ENCODE results near the gene TPSD1.

TPSD1 gene

GRCh38 chr16:1275791-1276579 lies 20.1 kb downstream of the TPSD1 start:
- DNase-seq, result no peak
- TF ChIP-seq GATA1 (IDR thresholded peaks at IDR 0.05; ENCODE audit: low read depth, low read length) (no peak), POLR2A (IDR thresholded peaks at IDR 0.05; ENCODE audit: low read length) (no peak)

- no peak for TF ChIP-seq GATA1 (IDR thresholded peaks at IDR 0.05; ENCODE audit: low read depth, low read length)
- no peak for TF ChIP-seq POLR2A (IDR thresholded peaks at IDR 0.05; ENCODE audit: low read length)
- DNase-seq, result no peak
Measured at GRCh38 chr16:1276580-1276878, 20.7 kb downstream of the TPSD1 start.

- TF ChIP-seq POLR2A (IDR thresholded peaks at IDR 0.05; ENCODE audit: low read length), result no peak
- DNase-seq, result no peak
Measured at GRCh38 chr16:1277151-1277598, 21.3 kb downstream of the TPSD1 start.

GRCh38 chr16:1277617-1278282 lies 21.9 kb downstream of the TPSD1 start:
- TF ChIP-seq GATA1 (IDR thresholded peaks at IDR 0.05; ENCODE audit: low read depth, low read length), result no peak
- TF ChIP-seq POLR2A (IDR thresholded peaks at IDR 0.05; ENCODE audit: low read length), result no peak
- no peak for DNase-seq

GRCh38 chr16:1278477-1278876 lies 22.6 kb downstream of the TPSD1 start:
- no peak for TF ChIP-seq GATA1 (IDR thresholded peaks at IDR 0.05; ENCODE audit: low read depth, low read length)
- no peak for TF ChIP-seq POLR2A (IDR thresholded peaks at IDR 0.05; ENCODE audit: low read length)
- no peak for DNase-seq

GRCh38 chr16:1279081-1279944 lies 23.4 kb downstream of the TPSD1 start:
- no peak for TF ChIP-seq GATA1 (IDR thresholded peaks at IDR 0.05; ENCODE audit: low read depth, low read length)
- TF ChIP-seq POLR2A (IDR thresholded peaks at IDR 0.05; ENCODE audit: low read length), result no peak
- no peak for DNase-seq

- TF ChIP-seq GATA1 (IDR thresholded peaks at IDR 0.05; ENCODE audit: low read depth, low read length), result no peak
- no peak for TF ChIP-seq POLR2A (IDR thresholded peaks at IDR 0.05; ENCODE audit: low read length)
- no peak for DNase-seq
Measured at GRCh38 chr16:1279945-1280589, 24.2 kb downstream of the TPSD1 start.

- TF ChIP-seq GATA1 (IDR thresholded peaks at IDR 0.05; ENCODE audit: low read depth, low read length) (no peak), POLR2A (IDR thresholded peaks at IDR 0.05; ENCODE audit: low read length) (no peak)
Measured at GRCh38 chr16:1280783-1281182, 24.9 kb downstream of the TPSD1 start.

GRCh38 chr16:1281517-1281916 lies 25.6 kb downstream of the TPSD1 start:
- no peak for DNase-seq
- TF ChIP-seq GATA1 (IDR thresholded peaks at IDR 0.05; ENCODE audit: low read depth, low read length), result no peak
- TF ChIP-seq POLR2A (IDR thresholded peaks at IDR 0.05; ENCODE audit: low read length), result no peak

More at GRCh38 chr16:1280783-1281182, 24.9 kb downstream of the TPSD1 start:
- DNase-seq, result no peak

GRCh38 chr16:1282324-1282973 lies 26.6 kb downstream of the TPSD1 start:
- no peak for DNase-seq
- no peak for TF ChIP-seq POLR2A (IDR thresholded peaks at IDR 0.05; ENCODE audit: low read length)
- no peak for TF ChIP-seq GATA1 (IDR thresholded peaks at IDR 0.05; ENCODE audit: low read depth, low read length)

GRCh38 chr16:1283296-1283695 lies 27.4 kb downstream of the TPSD1 start:
- DNase-seq, result no peak
- no peak for TF ChIP-seq GATA1 (IDR thresholded peaks at IDR 0.05; ENCODE audit: low read depth, low read length)
- TF ChIP-seq POLR2A (IDR thresholded peaks at IDR 0.05; ENCODE audit: low read length), result no peak

GRCh38 chr16:1283996-1284616 lies 28.2 kb downstream of the TPSD1 start:
- no peak for DNase-seq
- no peak for TF ChIP-seq GATA1 (IDR thresholded peaks at IDR 0.05; ENCODE audit: low read depth, low read length)
- TF ChIP-seq POLR2A (IDR thresholded peaks at IDR 0.05; ENCODE audit: low read length), result no peak

Data from erythroblast (primary cell).